ENCODE results near the gene KLRD1.
"Not testable (repeated sequence)": the region's sequence is repeated elsewhere in the genome, so short reads cannot be mapped to it uniquely, and the experiment has no call there.

The KLRD1 gene, protein sequence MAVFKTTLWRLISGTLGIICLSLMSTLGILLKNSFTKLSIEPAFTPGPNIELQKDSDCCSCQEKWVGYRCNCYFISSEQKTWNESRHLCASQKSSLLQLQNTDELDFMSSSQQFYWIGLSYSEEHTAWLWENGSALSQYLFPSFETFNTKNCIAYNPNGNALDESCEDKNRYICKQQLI

GRCh38 chr12:10307630-10308029, at the start of gene KLRD1:
Gene KLRD1 (plus strand): TSS chr12:10307870. CDS start chr12:10308078, 208 bp downstream.
- no peak for DNase-seq

- no peak for DNase-seq
These were observed 46.7 kb upstream of the KLRD1 start for GRCh38 chr12:10260927-10261326.

DNA sequence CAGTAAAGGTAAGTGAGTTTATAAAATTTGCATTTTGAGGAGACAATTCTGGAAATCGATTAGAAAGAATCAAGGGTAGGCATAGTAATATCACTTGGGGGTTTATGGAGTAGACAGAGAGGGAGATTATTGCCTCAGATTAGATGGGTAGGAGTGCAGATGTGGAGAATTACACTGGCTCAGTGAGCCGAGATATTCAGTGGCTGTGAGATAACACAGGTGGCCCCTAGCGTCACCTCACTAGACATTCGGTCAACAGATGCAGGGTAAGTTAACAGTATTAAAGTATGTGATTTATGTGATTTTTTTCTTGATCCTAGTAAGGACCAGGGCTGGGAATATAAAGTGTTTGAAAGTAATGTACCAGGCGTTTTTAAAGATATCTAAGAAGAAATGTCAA, 39.6 kb upstream of the KLRD1 start:
- DNase-seq = no peak

GRCh38 chr12:10272467-10272866, 35.2 kb upstream of the KLRD1 start:
- no peak for DNase-seq

GRCh38 chr12:10276774-10277173, 30.9 kb upstream of the KLRD1 start:
- no peak for DNase-seq

DNA sequence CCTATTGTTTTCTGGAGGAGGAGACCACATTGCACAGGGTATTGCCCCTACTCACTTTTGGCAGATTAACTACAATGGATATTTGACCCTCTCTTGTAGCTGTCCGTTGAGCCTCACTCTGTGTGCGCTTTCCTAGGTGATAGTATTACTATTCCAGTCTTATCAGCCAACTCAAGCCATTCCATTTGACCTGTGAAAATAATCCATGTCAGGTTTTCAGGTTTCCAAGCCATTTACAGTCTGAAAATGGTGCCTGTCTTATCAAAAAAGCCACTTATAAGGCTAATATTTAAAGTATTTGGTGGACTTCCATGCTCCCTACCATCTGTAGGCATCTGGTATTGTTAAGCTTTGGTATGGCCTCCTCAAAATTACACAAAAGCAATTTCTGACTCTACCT, 29.6 kb upstream of the KLRD1 start:
- DNase-seq = no peak

GRCh38 chr12:10279937-10280336, 27.7 kb upstream of the KLRD1 start:
- no peak for DNase-seq

DNA sequence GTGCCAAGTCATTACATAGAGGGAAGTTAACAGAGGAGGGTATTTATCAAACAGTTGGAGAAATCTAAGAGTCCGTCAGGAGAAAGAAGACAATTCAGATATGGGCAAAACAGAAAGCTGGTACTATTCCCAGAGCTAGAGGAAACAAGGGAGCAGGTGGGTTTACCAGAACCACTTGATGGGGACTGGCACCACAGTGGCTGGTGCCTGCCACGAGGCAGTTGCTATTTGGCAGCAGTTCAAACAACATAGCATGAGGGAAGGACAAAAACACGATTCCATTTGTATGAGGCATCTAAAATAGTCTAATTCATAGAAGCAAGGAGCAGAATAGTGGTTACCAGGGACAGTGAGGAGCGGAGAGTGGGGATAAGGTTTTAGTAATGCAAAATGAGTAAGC, 24.6 kb upstream of the KLRD1 start:
- peak; percentile 94 for DNase-seq

DNA sequence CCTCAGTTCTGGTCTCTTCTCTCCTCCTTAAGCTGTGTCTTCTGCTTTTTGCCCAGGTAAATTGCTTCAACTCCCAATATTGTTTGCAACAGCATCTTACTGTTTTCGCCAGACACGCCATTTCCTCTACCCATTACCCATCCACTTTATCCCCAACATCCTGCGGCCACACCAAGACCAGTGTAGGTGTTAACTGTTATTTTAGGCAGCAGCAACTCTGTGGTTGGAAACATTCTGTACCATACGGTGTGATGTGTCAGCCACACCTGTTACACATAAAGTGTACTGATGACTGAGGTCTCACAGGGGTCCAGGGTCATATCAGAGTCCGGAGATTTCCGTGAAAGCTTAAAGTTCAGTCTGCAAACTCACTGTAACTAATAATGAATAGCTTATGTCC, 21.8 kb upstream of the KLRD1 start:
- no peak for DNase-seq

GRCh38 chr12:10289005-10289754, 18.5 kb upstream of the KLRD1 start:
- no peak for DNase-seq

DNA sequence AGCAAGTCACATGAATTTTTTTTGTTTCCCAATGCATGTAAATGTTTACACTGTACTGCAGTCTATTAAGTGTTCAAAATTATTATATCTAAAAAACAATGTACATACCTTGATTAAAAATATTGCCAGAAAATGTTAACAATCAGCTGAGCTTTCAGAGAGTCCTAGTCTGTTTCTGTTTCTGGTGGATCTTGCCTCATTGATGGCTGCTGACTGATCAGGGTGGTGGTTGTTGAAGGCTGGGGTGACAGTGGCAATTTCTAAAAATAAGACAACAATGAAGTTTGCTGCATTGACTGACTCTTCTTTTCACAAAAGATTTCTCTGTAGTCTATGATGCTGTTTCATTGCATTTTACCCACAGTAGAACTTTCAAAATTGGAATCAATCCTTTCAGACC, 16.6 kb upstream of the KLRD1 start:
- no peak for DNase-seq

- DNase-seq = no peak
These were observed 14.5 kb upstream of the KLRD1 start for GRCh38 chr12:10293151-10293550.

DNA sequence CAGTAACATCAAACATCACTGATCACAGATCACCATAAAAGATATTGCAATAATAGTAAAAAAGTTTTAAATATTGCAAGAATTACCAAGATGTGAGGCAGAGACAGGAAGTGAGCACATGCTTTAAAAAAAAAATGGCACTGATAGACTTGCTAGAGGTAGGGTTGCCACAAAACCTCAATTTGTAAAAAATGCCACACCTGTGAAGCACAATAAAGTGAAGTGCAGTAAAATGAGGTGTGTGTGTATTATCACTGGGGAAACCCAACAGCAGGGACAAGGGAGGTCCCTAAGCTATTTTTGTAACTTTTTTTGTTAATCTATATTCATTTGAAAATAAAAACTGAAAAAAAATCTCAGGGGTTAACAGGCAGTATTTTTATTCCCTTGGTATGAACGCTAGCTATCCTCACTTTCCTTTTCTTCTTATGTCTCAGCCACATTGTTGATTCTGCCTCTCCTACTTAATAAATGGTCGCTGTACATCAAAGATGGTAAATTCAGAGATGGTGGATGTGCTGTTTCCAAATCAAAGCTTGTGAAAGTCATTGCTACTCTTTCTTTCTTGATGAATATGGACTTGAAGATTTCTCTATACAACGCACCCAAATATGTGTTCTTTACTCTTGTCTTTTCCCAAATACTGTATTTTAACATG, 14.0 kb upstream of the KLRD1 start:
- no peak for DNase-seq

GRCh38 chr12:10301103-10301502, 6.6 kb upstream of the KLRD1 start:
- no peak for DNase-seq

DNA sequence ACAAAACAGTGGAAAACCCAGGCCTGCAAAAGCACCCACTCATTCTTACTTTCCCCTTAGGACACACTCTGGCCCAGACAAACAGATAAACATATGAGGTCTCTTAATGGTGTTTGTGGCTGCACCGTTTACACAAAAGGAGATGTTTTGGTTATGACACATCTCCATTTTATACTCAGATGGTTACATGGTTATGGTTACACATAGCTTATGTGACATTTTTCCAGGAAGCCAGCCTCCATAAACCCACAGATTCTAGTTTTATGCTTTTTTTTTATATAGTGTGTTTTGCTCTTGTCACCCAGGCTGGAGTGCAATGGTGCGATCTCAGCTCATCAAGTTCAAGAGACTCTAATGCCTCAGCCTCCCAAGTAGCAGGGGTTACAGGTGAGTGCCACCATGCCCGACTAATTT, 3.5 kb upstream of the KLRD1 start:
- no peak for DNase-seq

DNA sequence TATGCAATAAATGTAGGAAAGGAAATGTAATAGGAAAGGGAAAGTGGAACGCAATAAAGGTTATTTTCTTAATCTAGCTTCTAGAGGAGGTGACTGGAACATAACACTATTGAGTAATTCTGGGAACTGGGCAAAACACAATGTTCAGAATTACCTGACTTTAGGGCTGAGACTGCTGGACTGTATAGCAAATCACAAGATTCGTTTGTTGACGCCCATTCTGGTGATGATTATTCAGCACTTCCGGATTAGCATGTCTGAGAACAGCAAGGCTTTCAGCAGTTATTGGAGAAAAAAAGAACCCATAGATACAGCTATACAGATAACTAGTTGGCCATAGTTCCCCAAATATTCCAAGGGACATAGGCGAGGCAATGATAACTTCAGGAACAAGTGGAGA, 2.3 kb upstream of the KLRD1 start:
- no peak for DNase-seq

GRCh38 chr12:10310926-10311720, 3.5 kb downstream of the KLRD1 start:
- no peak for DNase-seq

DNA sequence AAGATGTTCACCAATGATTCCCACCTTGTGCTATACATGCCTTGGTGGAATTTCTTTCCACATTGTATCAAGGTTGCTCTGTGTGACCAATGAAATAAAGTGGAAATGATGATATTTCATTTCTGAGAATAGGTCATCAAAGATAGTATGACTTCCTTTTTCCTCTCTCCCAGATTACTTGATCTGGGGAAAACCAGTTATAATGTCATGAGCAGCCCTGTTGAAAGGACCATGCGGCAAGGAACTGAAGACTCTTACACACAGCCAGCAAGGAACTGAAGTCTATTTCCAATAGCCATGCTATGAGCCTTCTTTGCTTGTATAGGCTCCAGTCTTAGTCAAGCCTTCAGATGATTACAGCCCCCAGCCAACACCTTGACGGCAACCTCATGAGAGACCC, 11.7 kb downstream of the KLRD1 start:
- DNase-seq = no peak

DNA sequence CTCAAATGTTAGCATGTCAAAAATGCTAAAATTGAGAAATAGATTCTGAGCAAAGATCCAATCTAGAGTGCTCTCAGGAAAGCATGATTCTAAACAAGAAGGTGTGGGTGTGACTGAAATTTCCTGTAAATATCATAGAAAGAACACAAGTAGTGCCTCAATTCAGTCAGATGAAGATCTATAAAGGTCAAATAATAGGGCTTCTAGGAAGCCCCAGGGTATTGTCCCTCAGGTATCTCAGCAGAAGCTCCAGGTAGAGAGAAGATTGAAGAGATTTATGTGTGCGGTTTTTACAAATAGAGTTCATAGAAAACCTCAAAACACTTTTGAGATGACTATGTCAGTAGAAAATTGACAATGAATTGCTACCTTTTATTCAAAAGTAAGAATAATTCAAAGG, 13.0 kb downstream of the KLRD1 start:
- DNase-seq = no peak

- DNase-seq = not testable (repeated sequence)
These were observed 21.0 kb downstream of the KLRD1 start for GRCh38 chr12:10328691-10329090.

DNA sequence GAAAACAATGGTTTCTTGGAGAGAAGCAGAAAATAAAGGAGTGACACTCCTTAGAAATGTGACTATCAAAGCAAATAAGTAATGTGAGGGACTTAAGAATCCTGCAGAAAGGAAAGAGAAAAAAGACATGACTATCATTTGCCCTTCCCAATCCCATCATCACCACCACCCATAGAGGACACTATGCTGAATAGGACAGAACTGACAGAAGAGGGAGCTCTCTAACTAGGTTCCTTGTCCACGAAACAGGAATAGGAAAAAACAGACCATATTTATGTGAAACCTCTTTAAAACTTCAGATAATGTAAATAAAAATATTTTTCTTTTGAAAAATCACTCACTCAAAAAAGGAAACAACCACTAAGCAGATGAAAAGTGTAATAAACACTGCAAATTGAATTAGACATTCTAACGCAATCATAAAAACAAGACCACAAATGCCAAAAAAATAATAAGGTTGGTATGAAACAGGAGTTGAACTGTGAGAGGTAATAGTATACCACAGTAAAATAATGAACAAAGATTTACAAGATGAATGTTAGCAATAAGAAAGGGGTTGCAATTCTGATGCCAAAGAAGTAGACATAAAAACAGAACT, 24.1 kb downstream of the KLRD1 start:
- peak; percentile 71 for DNase-seq

GRCh38 chr12:10336196-10336595, 28.5 kb downstream of the KLRD1 start:
- DNase-seq = not testable (repeated sequence)

GRCh38 chr12:10338470-10338869, 30.8 kb downstream of the KLRD1 start:
- not testable (repeated sequence) for DNase-seq

Data from NCI-H2029 treated with DMSO at 0.1 percent for 48 hours (cell line).